ENCODE measurements around the gene SMPDL3B. TPM values are rescaled to one million over a fixed set of nuclear protein-coding genes. Genes with fewer than 3 reads are reported as not detected.
"Not testable (repeated sequence)": the region's sequence is repeated elsewhere in the genome, so short reads cannot be mapped to it uniquely, and the experiment has no call there.

Gene SMPDL3B
- total RNA-seq, 1 experiment from 2014 or later = not detected

DNA sequence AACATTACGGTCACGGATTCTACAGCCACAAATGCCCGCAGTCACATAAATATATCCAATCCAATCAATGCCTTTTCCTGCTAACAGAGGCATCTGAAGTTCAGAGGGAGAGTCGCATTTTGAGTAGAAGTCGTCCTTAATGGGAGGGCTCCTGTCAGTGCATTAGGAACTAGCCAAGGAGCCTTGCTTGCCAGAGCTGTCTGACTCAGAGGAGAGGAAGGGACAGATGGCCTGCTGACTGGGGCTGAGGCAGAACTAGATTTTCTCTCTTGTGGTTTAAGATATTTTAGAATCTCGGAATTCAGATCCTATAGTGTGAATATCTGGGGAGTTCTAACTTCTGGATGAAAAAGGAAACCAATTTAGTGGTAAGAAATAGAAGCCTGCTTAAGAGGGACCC is 35.6 kb downstream of the SMPDL3B start:
- DNase-seq (ENCODE audit: low read depth) = peak; percentile 88

DNA sequence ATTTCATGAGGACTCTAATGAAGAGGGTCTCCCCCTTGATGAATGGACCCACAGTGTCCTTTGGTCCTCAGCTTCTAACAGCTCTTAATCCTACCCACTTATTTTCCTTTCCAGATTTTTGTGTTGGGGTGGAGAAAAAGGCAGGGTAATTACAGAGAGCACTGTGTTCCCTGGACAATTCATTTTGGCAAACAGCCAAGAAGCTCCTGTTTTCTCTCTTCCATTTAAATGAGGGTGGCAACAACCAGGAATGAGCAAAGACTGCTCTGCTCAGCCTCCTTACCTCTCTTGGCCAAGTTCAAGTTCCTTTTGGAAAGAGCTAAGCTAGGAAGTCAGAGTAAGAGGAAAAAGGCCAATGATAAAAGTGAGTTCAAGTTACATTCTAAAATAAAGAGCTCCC is 36.9 kb downstream of the SMPDL3B start:
- DNase-seq (ENCODE audit: low read depth) = peak; percentile 62

DNA sequence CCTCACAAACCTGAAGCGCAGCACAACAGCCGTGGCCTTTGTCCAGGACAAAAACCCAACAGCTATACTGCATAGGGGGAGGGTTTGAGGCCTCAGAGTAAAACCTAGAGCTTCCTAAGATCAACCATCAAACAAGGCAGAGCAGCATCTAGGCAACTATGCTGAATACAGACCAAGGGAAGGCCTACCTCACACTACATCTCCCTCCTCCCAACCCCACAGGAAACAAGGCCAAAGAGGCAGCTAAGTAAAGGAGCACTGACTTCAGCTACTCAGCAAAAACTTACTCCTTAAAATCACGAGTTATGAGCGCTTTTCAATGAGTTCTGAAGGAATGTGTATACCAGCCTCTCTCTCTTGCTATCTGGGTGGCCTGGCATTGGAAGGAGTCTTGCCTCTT is 37.3 kb downstream of the SMPDL3B start:
- no peak for DNase-seq (ENCODE audit: low read depth)

DNA sequence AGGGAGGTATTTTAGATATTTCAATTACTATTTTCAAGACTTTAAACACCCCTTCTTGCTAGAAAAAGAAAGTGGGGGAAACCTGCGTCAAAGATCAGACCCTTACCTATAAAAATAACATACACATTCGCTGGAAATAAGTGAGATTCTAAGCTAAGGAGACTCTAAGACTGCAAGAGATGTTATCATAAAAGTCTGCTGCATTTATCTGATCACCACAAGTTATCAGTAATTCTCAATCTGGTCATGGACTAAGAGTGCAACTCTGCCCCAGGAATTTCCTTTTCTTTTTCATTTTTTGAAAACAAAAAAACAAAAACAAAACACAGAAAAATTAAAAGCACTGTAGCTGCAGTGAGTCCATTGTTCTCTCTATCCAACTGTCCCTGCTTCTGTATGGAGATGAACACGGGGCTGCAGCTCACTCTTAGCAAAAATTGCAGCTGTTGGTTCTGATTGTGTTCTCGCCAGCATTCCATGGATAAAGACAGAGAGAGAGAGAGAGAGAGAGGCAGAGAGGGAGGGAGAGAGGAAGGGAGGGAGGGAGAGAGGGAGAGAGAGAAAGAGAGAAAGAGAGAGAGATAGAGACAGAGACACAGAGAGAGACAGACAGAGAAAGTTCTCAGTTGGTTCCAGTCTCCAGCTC is 39.1 kb downstream of the SMPDL3B start:
- DNase-seq (ENCODE audit: low read depth) = peak; percentile 61

DNA sequence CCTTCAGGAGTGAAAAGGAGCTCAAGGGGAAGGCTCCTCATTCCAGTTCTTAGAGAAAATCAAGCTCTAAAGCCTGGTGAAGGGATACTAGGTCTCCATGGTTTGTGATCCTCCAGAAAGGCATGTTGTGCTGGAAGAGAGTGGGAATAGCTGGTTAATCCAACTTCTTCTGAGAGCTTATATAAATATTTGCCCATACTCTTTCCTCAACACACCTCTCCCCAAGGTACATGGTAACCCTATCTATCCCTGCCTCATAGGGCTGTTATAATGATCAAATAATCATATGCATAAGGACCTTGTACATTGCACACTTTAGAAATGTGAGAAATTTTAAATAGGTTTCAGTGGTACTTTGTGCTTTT is 39.6 kb downstream of the SMPDL3B start:
- DNase-seq (ENCODE audit: low read depth) = no peak

DNA sequence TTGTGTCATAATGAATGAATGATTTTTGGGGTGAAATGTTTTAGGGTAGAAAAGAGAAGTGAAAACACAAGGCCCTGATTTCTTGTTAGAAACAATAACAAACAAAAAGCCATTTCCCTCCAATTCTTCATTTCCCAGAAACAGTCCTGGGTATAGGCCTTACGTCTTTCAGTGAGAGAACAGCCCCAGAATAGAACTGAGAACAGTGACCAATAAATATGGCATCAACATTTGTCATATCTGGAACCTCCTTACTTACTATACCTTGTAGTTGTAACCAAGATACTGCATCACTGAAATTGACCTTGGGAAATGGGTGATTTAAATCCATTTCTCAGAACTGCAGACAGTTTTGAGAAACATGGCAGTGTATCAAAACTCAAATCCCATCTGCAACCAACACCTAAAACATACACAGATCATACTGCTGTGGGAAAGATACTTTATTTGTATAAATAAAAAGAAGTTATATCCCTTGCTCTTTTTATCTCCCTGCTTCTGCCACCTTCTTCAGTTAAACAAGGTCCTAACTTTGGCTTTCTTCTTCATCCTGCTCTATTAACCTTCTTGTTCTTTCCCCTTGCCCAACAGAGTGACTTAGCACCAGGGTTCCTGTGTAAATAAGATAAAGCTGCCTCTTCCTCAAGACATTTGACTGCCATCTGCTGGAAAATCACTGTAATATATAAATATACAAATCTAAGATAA is 44.5 kb downstream of the SMPDL3B start:
- DNase-seq (ENCODE audit: low read depth) = peak; percentile 60

DNA sequence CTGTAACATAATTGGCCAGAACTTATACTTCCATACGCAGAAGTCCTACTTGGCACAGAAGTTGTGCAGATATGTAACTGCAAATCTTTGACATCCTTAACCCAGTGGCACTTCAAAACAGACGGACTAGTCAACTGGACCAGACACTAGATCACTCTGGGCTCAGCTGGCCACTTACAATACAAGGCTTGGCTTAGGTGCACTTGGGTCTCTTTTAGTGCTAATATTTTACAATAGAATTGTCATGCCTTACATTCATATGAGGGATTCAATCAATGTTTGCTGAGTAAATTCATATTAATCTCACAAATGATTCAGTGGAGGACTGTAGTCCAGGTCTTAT is 45.0 kb downstream of the SMPDL3B start:
- DNase-seq (ENCODE audit: low read depth) = no peak

DNA sequence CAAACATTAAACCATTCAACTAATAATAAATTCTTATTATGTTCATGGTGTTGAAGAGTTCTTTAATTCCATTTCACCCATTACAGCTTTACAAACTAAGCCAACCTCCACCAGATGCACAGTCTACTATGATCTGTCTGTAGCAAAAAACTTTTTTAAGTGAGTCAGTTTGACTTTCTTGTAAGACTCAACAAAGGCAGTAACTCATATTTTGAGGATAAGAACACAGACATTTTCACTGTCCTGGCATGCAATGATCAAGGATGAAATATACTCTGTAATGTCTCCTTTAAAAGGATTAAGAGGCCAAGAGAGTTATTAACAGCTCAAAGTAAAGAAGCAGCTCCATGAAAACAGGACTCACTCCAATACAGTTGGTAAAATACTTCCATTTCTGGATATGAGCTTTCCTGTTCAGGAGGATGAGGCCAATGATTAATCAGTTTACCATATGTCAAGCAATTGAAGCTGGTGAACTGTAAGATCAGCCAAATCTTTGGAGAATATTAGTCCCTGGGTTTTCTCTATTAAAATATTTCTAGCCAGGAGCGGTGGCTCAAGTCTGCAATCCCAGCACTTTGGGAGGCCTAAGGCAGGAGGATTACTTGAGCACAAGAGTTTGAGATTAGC is 45.5 kb downstream of the SMPDL3B start:
- no peak for DNase-seq (ENCODE audit: low read depth)

DNA sequence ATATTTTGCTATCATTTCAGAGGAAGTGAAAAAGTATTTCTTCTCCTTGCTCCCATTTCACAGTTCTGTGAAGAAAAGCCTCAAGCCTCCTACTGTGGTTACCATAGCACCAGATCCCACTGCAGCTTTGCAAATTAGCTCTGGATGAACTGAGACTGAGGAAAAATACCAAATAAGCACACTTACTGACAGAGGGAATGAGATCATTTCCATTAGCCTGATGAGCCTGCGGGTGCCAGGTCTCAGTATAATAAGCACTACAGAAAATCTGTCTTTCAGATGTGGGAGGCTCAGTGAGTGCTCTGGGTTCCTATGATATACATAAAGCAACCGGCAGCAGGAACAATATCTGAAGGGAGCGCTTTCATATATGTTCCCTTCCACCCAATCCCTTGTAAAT is 46.3 kb downstream of the SMPDL3B start:
- DNase-seq (ENCODE audit: low read depth) = no peak

DNA sequence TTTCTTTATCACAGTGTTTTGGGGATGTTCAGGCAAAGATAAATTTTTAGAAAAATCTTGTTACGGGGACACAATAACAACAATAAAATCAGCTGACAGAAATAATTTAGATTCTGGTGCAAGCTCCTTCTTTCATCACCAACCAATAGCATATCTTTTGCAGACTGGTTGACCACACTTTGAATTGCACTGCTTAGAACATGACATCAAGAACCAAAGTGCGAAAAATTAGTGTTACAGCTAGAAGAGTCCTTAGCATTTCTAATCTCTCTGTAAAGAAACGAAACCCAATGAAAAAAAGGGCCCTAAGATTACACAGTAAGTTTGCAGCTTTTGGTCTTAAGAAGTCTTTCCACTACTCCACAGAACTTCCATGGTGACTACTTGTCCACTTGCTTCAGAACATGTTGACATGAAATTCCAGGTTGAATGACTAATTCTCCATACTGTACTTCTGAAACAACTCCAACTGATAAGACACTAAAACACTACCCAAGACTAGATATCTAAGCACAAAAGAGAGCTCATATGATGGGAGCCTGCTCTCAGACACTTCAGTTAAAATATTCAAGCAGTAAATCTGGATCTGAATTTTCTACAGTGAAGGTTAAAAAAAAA is 56.2 kb downstream of the SMPDL3B start:
- DNase-seq (ENCODE audit: low read depth) = no peak

DNA sequence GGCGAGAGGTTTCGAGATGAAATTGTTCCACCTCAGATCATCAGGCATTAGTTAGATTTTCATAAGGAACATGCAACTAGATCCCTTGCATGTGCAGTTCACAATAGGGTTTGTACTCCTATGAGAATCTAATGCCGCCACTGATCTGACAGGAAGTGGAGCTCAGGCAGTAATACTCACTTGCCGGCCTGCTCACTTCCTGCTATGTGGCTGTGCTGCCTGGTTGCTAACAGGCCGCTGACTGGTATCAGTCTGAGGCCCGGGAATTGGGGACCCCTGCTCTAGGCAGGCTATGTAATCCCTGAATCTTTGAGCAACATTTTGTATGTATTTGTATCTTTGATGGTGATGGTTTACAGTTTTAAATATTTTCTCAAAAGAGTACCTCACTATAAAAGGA is 57.5 kb downstream of the SMPDL3B start:
- no peak for DNase-seq (ENCODE audit: low read depth)

DNA sequence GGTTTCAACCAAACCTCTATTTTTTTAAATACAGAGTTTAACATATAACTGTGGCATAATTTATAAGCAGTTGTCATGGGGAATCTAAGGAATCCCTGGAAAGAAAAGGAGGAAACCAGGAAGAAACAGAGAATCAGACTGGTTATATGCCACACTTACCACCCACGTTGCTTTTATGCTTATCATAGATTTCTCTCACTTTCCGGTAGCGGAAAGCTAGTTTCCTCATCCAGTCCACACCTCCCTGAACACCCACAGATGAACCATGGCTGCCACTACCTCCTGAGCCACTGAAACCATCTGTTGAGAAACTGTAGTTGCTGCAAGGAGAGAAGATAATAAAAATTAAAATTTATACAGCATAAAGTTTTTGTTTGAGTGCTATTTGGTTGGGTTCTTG is 58.4 kb downstream of the SMPDL3B start:
- no peak for DNase-seq (ENCODE audit: low read depth)

DNA sequence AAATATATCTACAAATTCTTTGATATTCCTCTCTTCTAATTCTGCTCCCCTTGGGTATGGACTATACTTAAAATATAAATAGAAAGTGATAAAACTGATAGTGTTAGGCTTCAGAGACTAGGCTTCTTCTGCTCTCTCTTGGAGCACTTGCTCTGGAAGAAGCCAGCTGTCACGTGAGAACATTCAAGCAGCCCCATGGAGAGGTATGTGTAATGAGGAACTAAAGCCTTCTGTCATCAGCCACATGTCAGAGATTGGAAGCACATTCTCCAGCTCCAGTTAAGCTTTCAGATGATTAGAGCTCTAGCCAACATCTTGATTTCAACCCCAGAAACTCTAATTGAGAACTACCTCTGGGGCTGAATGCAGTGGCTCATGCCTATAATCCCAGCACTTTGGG is 59.3 kb downstream of the SMPDL3B start:
- DNase-seq (ENCODE audit: low read depth) = no peak

DNA sequence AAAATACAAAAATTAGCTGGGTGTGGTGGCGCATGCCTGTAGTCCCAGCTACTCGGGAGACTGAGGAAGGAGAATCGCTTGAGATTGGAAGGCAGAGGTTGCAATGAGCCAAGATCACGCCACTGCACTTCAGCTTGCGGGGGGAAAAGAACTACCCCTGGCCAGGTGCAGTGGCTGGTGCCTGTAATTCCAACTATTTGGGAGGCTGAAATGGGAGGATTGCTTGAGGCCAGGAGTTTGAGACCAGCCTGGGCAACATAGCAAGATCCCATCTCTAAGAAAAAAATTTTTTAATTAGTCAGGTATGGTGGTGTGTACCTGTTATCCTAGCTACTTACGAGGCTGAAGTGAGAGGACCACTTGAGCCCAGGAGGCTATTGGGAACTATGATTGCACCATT is 59.7 kb downstream of the SMPDL3B start:
- not testable (repeated sequence) for DNase-seq (ENCODE audit: low read depth)

DNA sequence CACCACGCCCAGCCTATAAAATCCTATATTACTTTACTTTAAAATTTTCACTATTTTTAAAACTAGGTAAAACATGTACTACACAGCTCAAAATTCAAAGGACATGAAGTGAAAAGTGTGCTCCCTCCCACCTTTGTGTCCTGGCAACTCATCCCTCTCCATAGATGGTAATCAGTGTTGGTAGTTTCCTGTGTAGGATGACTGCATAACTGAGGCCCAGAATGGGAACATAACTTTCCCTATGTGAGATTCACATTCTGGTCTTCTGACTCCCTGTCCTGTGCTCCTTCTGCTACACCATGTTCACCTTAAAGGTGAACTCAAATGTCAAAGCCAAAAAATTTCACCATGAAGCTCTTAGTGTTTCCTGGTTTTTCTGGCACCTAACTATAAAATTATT is 64.3 kb downstream of the SMPDL3B start:
- no peak for DNase-seq (ENCODE audit: low read depth)

DNA sequence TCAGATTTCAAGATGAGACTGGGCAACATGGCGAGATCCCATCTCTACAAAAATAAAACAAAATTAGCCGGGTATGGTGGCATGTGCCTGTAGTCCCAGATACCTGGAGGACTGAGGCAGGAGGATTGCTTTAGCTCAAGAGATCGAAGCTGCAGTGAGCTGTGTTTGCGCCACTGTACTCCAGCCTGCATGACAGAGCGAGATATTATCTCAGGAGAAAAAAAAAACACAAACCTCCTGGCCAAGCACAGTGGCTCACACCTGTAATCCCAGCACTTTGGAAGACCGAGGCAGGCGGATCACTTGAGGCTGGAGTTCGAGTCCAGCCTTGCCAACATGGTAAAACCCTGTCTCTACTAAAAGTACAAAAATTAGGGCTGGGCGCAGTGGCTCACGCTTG is 67.8 kb downstream of the SMPDL3B start:
- DNase-seq (ENCODE audit: low read depth) = no peak

DNA sequence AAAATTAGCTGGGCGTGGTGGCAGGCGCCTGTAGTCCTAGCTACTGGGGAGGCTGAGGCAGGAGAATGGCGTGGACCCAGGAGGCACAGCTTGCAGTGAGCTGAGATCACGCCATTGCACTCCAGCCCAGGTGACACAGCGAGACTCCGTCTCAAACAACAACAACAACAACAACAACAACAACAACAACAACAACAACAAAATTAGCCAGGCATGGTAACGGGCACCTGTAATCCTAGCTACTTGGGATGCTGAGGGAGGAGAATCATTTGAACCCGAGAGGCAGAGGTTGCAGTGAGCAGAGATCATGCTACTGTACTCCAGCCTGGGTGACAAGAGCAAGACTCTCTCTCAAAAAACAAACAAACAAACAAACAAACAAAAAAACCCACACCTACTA is 68.3 kb downstream of the SMPDL3B start:
- not testable (repeated sequence) for DNase-seq (ENCODE audit: low read depth)

Other genes starting within 250 kb of the SMPDL3B start
- gene FAM76A, start 209.0 kb upstream of the SMPDL3B start, total RNA-seq (2014; rRNA removed) = 11.5 and 15.1 TPM in 2 replicates
- gene STX12, start 161.8 kb upstream of the SMPDL3B start, total RNA-seq (2014; rRNA removed) = 41.4 and 44.9 TPM in 2 replicates
- gene PPP1R8, start 104.2 kb upstream of the SMPDL3B start, total RNA-seq (2014; rRNA removed) = 50.3 and 57.8 TPM in 2 replicates
- 11.8 and 12.7 TPM in 2 replicates for gene THEMIS2, start 62.5 kb upstream of the SMPDL3B start, total RNA-seq (2014; rRNA removed)
- 72.9 and 79.7 TPM in 2 replicates for gene RPA2, start 20.4 kb upstream of the SMPDL3B start, total RNA-seq (2014; rRNA removed)
- 6.1 and 6.5 TPM in 2 replicates for gene XKR8, start 25.0 kb downstream of the SMPDL3B start, total RNA-seq (2014; rRNA removed)
- gene EYA3, start 153.6 kb downstream of the SMPDL3B start, total RNA-seq (2014; rRNA removed) = 14.3 and 15.2 TPM in 2 replicates
- gene PTAFR, start 241.7 kb downstream of the SMPDL3B start, total RNA-seq (2014; rRNA removed) = under 0.01 TPM in 1 of 2 replicates, not detected in the other

Measured in LHCN-M2 (cell line).